ENCODE data around the gene MINDY3.

GRCh38 chr10:15801147-15801546, 59.2 kb downstream of the MINDY3 start:
- TF ChIP-seq, protein P1, sequence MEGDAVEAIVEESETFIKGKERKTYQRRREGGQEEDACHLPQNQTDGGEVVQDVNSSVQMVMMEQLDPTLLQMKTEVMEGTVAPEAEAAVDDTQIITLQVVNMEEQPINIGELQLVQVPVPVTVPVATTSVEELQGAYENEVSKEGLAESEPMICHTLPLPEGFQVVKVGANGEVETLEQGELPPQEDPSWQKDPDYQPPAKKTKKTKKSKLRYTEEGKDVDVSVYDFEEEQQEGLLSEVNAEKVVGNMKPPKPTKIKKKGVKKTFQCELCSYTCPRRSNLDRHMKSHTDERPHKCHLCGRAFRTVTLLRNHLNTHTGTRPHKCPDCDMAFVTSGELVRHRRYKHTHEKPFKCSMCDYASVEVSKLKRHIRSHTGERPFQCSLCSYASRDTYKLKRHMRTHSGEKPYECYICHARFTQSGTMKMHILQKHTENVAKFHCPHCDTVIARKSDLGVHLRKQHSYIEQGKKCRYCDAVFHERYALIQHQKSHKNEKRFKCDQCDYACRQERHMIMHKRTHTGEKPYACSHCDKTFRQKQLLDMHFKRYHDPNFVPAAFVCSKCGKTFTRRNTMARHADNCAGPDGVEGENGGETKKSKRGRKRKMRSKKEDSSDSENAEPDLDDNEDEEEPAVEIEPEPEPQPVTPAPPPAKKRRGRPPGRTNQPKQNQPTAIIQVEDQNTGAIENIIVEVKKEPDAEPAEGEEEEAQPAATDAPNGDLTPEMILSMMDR (optimal IDR thresholded peaks at IDR 0.05 in 1 of 3, IDR thresholded peaks at IDR 0.05 in 1 of 3, conservative IDR thresholded peaks at IDR 0.05 in 1 of 3; ENCODE audit: extremely low read depth in 1 of 3, insufficient read depth in 2 of 3, low read length in 3 of 3), result no peak
- TF ChIP-seq EZH2 (IDR thresholded peaks at IDR 0.05; ENCODE audit: low read length), result no peak

Measured in keratinocyte (primary cell).